GM23338 (cell line): ENCODE data around the gene IKBKG. TPM values are rescaled to one million over a fixed set of nuclear protein-coding genes. Genes with fewer than 3 reads are reported as not detected.

ENCODE experiments used
- ATAC-seq: fragments of 200-7000 bp; cut with Tn5 transposase; 3 replicates; pipeline ENCODE4 v1.9.1; 2020
- DNase-seq: peaks from one replicate; pipeline ENCODE4 v3.0.0-alpha.2; 2015; ENCODE audit warnings: low spot score
- H2AFZ ChIP-seq: fragments of 200-600 bp; sonication (generic); 2 replicates; pipeline ENCODE4 v1.8.0; 2016; ENCODE audit warnings: antibody characterized with exemption, mild to moderate bottlenecking, moderate library complexity
- H3F3A ChIP-seq: fragments of 200-600 bp; sonication (generic); replicated peaks from 2 replicates; pipeline ENCODE4 v1.8.0; 2017; ENCODE audit warnings: antibody characterized with exemption, mixed run types, low read depth
- H3K27ac ChIP-seq: fragments of 200-600 bp; sonication (generic); 2 replicates; pipeline ENCODE4 v1.6.1; 2016; ENCODE audit warnings: low read depth
- H3K27me3 ChIP-seq: fragments of 200-600 bp; sonication (generic); 2 replicates; pipeline ENCODE4 v1.8.0; 2016; ENCODE audit warnings: mild to moderate bottlenecking, mixed run types, moderate library complexity; ENCODE audit not compliant: insufficient read depth
- H3K36me3 ChIP-seq: fragments of 200-600 bp; sonication (generic); 2 replicates; pipeline ENCODE4 v1.8.0; 2016; ENCODE audit warnings: mild to moderate bottlenecking; ENCODE audit not compliant: insufficient read depth
- H3K4me1 ChIP-seq: fragments of 200-600 bp; sonication (generic); 2 replicates; pipeline ENCODE4 v1.8.0; 2016; ENCODE audit warnings: mild to moderate bottlenecking, moderate library complexity; ENCODE audit not compliant: insufficient read depth
- H3K4me2 ChIP-seq: fragments of 200-600 bp; sonication (generic); 2 replicates; pipeline ENCODE4 v1.7.1; 2017; ENCODE audit warnings: mixed run types
- H3K4me3 ChIP-seq: fragments of 200-600 bp; sonication (generic); 2 replicates; pipeline ENCODE4 v1.6.1; 2016; ENCODE audit warnings: mixed run types
- H3K79me2 ChIP-seq: fragments of 200-600 bp; sonication (generic); replicated peaks from 2 replicates; pipeline ENCODE4 v1.8.0; 2017; ENCODE audit warnings: mild to moderate bottlenecking; ENCODE audit not compliant: insufficient read depth
- H3K9me2 ChIP-seq: fragments of 200-600 bp; sonication (generic); 2 replicates; pipeline ENCODE4 v1.8.0; 2017; ENCODE audit not compliant: insufficient read depth
- H4K20me1 ChIP-seq: fragments of 200-600 bp; sonication (generic); replicated peaks from 2 replicates; pipeline ENCODE4 v1.8.0; 2017; ENCODE audit warnings: mild to moderate bottlenecking; ENCODE audit not compliant: insufficient read depth
- H3K27ac Mint-ChIP-seq: 2 replicates; pipeline ENCODE4 v1.8.0; 2020; ENCODE audit warnings: inconsistent platforms, mild to moderate bottlenecking, moderate library complexity, mixed read lengths
- H3K27me3 Mint-ChIP-seq: 3 replicates; pipeline ENCODE4 v1.8.0; 2022; ENCODE audit warnings: low read depth, mild to moderate bottlenecking, moderate library complexity, mixed read lengths, inconsistent platforms; ENCODE audit not compliant: insufficient read depth, poor library complexity
- H3K36me3 Mint-ChIP-seq: 3 replicates; pipeline ENCODE4 v1.8.0; 2021; ENCODE audit warnings: low read depth, mild to moderate bottlenecking, inconsistent platforms, moderate library complexity, mixed read lengths
- H3K4me1 Mint-ChIP-seq: 3 replicates; pipeline ENCODE4 v1.8.0; 2020; ENCODE audit warnings: mild to moderate bottlenecking, inconsistent platforms, mixed read lengths
- H3K4me3 Mint-ChIP-seq: 3 replicates; pipeline ENCODE4 v1.8.0; 2021; ENCODE audit warnings: moderate library complexity, mild to moderate bottlenecking, inconsistent platforms, mixed read lengths
- H3K9me3 Mint-ChIP-seq: 3 replicates; pipeline ENCODE4 v1.8.0; 2020; ENCODE audit warnings: moderate library complexity, mild to moderate bottlenecking, inconsistent platforms, mixed read lengths
- CREB1 ChIP-seq: fragments of 250-450 bp; sonication (Bioruptor Pico); IDR thresholded peaks from 2 replicates; pipeline ENCODE4 v1.5.0; 2020; ENCODE audit warnings: low read depth, mild to moderate bottlenecking, moderate library complexity
- EZH2 ChIP-seq: fragments of 200-600 bp; sonication (generic); IDR thresholded peaks from one replicate; pipeline ENCODE4 v1.8.0; 2017; ENCODE audit warnings: antibody characterized with exemption, mild to moderate bottlenecking, low read depth; ENCODE audit not compliant: unreplicated experiment
- EZH2phosphoT487 ChIP-seq: fragments of 200-600 bp; sonication (generic); IDR thresholded peaks from one replicate; pipeline ENCODE4 v1.8.1; 2018; ENCODE audit warnings: antibody characterized with exemption; ENCODE audit not compliant: unreplicated experiment
- JUNB ChIP-seq: IDR thresholded peaks from one replicate; pipeline ENCODE4 v1.6.1; 2016; ENCODE audit warnings: antibody characterized with exemption; ENCODE audit not compliant: unreplicated experiment
- POLR2AphosphoS5 ChIP-seq: IDR thresholded peaks from 2 replicates; pipeline ENCODE4 v1.6.1; 2016; ENCODE audit warnings: antibody characterized with exemption, low read depth
- STAT1 ChIP-seq: IDR thresholded peaks from one replicate; pipeline ENCODE4 v1.6.1; 2016; ENCODE audit warnings: antibody characterized with exemption; ENCODE audit not compliant: unreplicated experiment
- ZNF114 ChIP-seq: fragments of 250-450 bp; sonication (Bioruptor Pico); IDR thresholded peaks from 2 replicates; pipeline ENCODE4 v1.5.0; 2020; ENCODE audit warnings: mild to moderate bottlenecking, moderate library complexity
- ZNF331 ChIP-seq: fragments of 250-450 bp; sonication (Bioruptor Pico); IDR thresholded peaks from 2 replicates; pipeline ENCODE4 v1.5.0; 2020; ENCODE audit warnings: low read depth, mild to moderate bottlenecking, moderate library complexity
- polyA plus RNA-seq: library from polyadenylated mRNA; unstranded; fragments of >200 nt; fragmentation: Nextera tagmentation; extraction: Ambion mirVana; gene quantifications from 2 replicates; pipeline ENCODE4 v1.2.1, GENCODE V29; 2016
- total RNA-seq: library from RNA; depleted of rRNA; stranded (reverse); fragments of >200 nt; shearing (Covaris generic); gene quantifications from 2 replicates; pipeline ENCODE4 v1.2.3, GENCODE V29; 2014
- TF ChIP-seq, protein P1 (sequence below): IDR thresholded peaks from 2 replicates; pipeline ENCODE4 v1.6.1; 2016; ENCODE audit warnings: antibody characterized with exemption
- TF ChIP-seq, protein P2 (sequence below), 2 experiments: fragments of 200-600 bp in 1 of 2; sonication (generic) in 1 of 2; conservative IDR thresholded peaks; 2 replicates each; pipeline versions ENCODE4 v1.5.1 to v1.6.1; 2016 to 2017; ENCODE audit warnings: antibody characterized with exemption in 2 of 2, low read depth in 2 of 2, mild to moderate bottlenecking in 2 of 2, moderate library complexity in 1 of 2
- TF ChIP-seq, protein P3 (sequence below): IDR thresholded peaks from one replicate; pipeline ENCODE4 v1.6.1; 2018; ENCODE audit warnings: antibody characterized with exemption; ENCODE audit not compliant: unreplicated experiment

IKBKG gene
- total and polyA plus RNA-seq, 2 experiments from 2014 or later, result 11.5 to 14.9 TPM

DNA sequence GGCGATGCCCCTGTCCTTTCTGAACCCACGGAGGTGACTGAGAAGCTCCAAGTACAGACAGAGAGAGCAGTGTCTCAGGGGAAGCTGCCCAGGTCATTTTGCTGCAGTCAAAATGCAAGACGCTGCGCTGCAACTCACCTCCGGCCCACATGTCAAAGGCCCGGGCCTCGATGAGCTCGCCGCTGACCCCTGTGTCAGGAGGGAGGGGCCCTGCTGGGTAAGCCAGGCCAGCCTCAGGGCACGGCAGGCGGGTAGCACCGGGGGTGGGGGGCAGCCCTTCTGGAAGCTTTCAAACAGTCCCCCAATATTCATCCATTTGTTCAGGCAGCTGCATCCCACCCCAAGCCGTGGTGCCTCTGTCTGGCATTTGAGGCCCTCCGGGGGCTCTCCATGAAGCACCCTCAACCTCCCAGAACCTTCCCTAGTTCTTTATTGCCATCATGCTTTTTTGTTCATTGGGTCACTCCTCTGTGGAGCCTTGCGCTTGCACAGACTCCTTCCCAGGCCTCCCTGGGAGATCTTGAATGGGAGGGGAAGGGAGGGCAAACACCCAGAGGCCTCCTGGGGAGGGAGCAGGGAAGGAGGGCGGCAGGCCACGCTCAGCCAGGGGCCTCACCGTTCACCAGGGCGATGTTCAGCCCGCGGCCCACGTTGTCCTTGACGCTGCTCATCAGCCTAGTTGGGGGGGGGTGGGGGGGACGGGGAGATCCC, 39.6 kb upstream of the IKBKG start:
- H3K36me3 ChIP-seq, result no peaks in the 10 kb centered on the region
- H3K27me3 Mint-ChIP-seq, result no peaks in the 10 kb centered on the region
- H3K79me2 ChIP-seq, result no peaks in the 10 kb centered on the region
- H3K9me2 ChIP-seq, result no peaks in the 10 kb centered on the region
- DNase-seq (no peak), ATAC-seq (no peak)
- H3K4me2 ChIP-seq, result no peak overlapping the region
- no peaks in the 10 kb centered on the region for H3K4me1 Mint-ChIP-seq
- TF ChIP-seq ZNF114 (CRISPR knock-in tag) (no peak), JUNB (no peak), POLR2AphosphoS5 (no peak), STAT1 (no peak), EZH2 (no peak), ZNF331 (no peak)
- TF ChIP-seq, protein P1, sequence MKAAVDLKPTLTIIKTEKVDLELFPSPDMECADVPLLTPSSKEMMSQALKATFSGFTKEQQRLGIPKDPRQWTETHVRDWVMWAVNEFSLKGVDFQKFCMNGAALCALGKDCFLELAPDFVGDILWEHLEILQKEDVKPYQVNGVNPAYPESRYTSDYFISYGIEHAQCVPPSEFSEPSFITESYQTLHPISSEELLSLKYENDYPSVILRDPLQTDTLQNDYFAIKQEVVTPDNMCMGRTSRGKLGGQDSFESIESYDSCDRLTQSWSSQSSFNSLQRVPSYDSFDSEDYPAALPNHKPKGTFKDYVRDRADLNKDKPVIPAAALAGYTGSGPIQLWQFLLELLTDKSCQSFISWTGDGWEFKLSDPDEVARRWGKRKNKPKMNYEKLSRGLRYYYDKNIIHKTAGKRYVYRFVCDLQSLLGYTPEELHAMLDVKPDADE, result no peak
- TF ChIP-seq, protein P2, sequence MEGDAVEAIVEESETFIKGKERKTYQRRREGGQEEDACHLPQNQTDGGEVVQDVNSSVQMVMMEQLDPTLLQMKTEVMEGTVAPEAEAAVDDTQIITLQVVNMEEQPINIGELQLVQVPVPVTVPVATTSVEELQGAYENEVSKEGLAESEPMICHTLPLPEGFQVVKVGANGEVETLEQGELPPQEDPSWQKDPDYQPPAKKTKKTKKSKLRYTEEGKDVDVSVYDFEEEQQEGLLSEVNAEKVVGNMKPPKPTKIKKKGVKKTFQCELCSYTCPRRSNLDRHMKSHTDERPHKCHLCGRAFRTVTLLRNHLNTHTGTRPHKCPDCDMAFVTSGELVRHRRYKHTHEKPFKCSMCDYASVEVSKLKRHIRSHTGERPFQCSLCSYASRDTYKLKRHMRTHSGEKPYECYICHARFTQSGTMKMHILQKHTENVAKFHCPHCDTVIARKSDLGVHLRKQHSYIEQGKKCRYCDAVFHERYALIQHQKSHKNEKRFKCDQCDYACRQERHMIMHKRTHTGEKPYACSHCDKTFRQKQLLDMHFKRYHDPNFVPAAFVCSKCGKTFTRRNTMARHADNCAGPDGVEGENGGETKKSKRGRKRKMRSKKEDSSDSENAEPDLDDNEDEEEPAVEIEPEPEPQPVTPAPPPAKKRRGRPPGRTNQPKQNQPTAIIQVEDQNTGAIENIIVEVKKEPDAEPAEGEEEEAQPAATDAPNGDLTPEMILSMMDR (conservative IDR thresholded peaks at IDR 0.05; ENCODE audit: low read depth in 2 of 2), result no peak
- TF ChIP-seq, protein P3, sequence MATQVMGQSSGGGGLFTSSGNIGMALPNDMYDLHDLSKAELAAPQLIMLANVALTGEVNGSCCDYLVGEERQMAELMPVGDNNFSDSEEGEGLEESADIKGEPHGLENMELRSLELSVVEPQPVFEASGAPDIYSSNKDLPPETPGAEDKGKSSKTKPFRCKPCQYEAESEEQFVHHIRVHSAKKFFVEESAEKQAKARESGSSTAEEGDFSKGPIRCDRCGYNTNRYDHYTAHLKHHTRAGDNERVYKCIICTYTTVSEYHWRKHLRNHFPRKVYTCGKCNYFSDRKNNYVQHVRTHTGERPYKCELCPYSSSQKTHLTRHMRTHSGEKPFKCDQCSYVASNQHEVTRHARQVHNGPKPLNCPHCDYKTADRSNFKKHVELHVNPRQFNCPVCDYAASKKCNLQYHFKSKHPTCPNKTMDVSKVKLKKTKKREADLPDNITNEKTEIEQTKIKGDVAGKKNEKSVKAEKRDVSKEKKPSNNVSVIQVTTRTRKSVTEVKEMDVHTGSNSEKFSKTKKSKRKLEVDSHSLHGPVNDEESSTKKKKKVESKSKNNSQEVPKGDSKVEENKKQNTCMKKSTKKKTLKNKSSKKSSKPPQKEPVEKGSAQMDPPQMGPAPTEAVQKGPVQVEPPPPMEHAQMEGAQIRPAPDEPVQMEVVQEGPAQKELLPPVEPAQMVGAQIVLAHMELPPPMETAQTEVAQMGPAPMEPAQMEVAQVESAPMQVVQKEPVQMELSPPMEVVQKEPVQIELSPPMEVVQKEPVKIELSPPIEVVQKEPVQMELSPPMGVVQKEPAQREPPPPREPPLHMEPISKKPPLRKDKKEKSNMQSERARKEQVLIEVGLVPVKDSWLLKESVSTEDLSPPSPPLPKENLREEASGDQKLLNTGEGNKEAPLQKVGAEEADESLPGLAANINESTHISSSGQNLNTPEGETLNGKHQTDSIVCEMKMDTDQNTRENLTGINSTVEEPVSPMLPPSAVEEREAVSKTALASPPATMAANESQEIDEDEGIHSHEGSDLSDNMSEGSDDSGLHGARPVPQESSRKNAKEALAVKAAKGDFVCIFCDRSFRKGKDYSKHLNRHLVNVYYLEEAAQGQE, result no peak
- H3K4me3 ChIP-seq, result no peak overlapping the region
- H3K27ac Mint-ChIP-seq, result no peak overlapping the region
- no peaks in the 10 kb centered on the region for H3K4me1 ChIP-seq
- no peaks in the 10 kb centered on the region for H3K9me3 Mint-ChIP-seq
- H3K27ac ChIP-seq, result no peak overlapping the region
- H4K20me1 ChIP-seq, result no peaks in the 10 kb centered on the region
- H2AFZ ChIP-seq, result no peak overlapping the region
- no peaks in the 10 kb centered on the region for H3K27me3 ChIP-seq
- H3K36me3 Mint-ChIP-seq, result peaks cover 13% of the 10 kb centered on the region; the same call in 2 of the 3 replicates
- H3F3A ChIP-seq, result no peaks in the 10 kb centered on the region
- H3K4me3 Mint-ChIP-seq, result no peak overlapping the region

DNA sequence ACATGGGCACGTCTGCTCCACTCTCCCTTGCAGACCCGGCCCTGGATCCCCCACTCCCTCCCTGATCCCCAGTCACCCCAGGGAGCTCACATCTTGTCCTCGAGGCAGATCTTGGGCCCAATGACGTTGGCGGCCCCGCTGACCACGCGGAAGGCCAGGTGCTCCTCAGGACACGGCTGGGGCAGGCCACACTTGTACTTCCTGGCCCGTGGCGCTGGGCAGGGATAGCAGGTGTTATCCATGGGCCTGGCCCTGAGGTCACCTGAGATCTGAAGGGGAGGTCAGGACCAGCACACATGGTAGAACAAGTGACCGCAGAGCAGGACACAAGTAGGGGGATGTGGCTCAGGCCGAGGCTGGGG, 39.1 kb upstream of the IKBKG start:
- H3K9me2 ChIP-seq, result no peaks in the 10 kb centered on the region
- H3K36me3 ChIP-seq, result no peaks in the 10 kb centered on the region
- H3K4me1 Mint-ChIP-seq, result no peaks in the 10 kb centered on the region
- no peak overlapping the region for H3K27ac Mint-ChIP-seq
- no peaks in the 10 kb centered on the region for H3K9me3 Mint-ChIP-seq
- no peak overlapping the region for H3K27ac ChIP-seq
- no peaks in the 10 kb centered on the region for H4K20me1 ChIP-seq
- H3K4me3 ChIP-seq, result no peak overlapping the region
- no peaks in the 10 kb centered on the region for H3K79me2 ChIP-seq
- no peaks in the 10 kb centered on the region for H3K27me3 ChIP-seq
- no peaks in the 10 kb centered on the region for H3K27me3 Mint-ChIP-seq
- H3K4me2 ChIP-seq, result no peak overlapping the region
- no peak for ATAC-seq
- peaks cover 13% of the 10 kb centered on the region; the same call in 2 of the 3 replicates for H3K36me3 Mint-ChIP-seq
- H3K4me1 ChIP-seq, result no peaks in the 10 kb centered on the region
- DNase-seq, result no peak
- H2AFZ ChIP-seq, result no peak overlapping the region
- H3K4me3 Mint-ChIP-seq, result no peak overlapping the region
- H3F3A ChIP-seq, result no peaks in the 10 kb centered on the region
- TF ChIP-seq ZNF331, result no peak
- TF ChIP-seq CREB1 (CRISPR knock-in tag), result no peak
- no peak for TF ChIP-seq JUNB
- no peak for TF ChIP-seq EZH2phosphoT487
- TF ChIP-seq, protein P3, result no peak
- TF ChIP-seq EZH2, result no peak
- TF ChIP-seq ZNF114 (CRISPR knock-in tag), result no peak
- TF ChIP-seq STAT1, result no peak
